Measurements from ENCODE around the gene STK4. TPM values are rescaled to one million over a fixed set of nuclear protein-coding genes. Genes with fewer than 3 reads are reported as not detected.

The STK4 gene
- total RNA-seq, 1 donor from 2014 or later: 43.8 TPM

- ATAC-seq (no peak), DNase-seq (ENCODE audit: low spot score) (no peak)
- intact Hi-C loops (cut with DNase I): no loop called here
These were observed 126.6 kb downstream of the STK4 start for GRCh38 chr20:45092898-45093297.

- ATAC-seq: no peak
- intact Hi-C loops (cut with DNase I): no loop called here
- DNase-seq (ENCODE audit: low spot score): no peak
These were observed 127.9 kb downstream of the STK4 start for GRCh38 chr20:45094201-45094600.

- intact Hi-C loops (cut with DNase I): loop anchor here (5.0 kb wide), 1 partner anchor 53 kb away; no protein-coding TSS in a partner anchor
- DNase-seq (ENCODE audit: low spot score) (no peak), ATAC-seq (no peak)
These were observed 128.7 kb downstream of the STK4 start for GRCh38 chr20:45094864-45095574.

- intact Hi-C loops (cut with DNase I): loop anchor here (5.0 kb wide), 1 partner anchor 54 kb away; no protein-coding TSS in a partner anchor
- DNase-seq (ENCODE audit: low spot score): peak; percentile 71
- ATAC-seq: peak; percentile 64
These were observed 129.5 kb downstream of the STK4 start for GRCh38 chr20:45095805-45096238.

- ATAC-seq (no peak), DNase-seq (ENCODE audit: low spot score) (no peak)
- intact Hi-C loops (cut with DNase I): loop anchor here (5.0 kb wide), 1 partner anchor 54 kb away; no protein-coding TSS in a partner anchor
These were observed 130.5 kb downstream of the STK4 start for GRCh38 chr20:45096781-45097180.

- peak; percentile 37 for ATAC-seq
These were observed 131.3 kb downstream of the STK4 start for GRCh38 chr20:45097485-45098102.

GRCh38 chr20:45098103-45098773, 131.9 kb downstream of the STK4 start:
- ATAC-seq (no peak), DNase-seq (ENCODE audit: low spot score) (no peak)
- intact Hi-C loops (cut with DNase I): loop anchor here (5.0 kb wide), 1 partner anchor 56 kb away; no protein-coding TSS in a partner anchor

More at GRCh38 chr20:45097485-45098102, 131.3 kb downstream of the STK4 start:
- intact Hi-C loops (cut with DNase I): loop anchor here (5.0 kb wide), 1 partner anchor 55 kb away; no protein-coding TSS in a partner anchor
- no peak for DNase-seq (ENCODE audit: low spot score)

- DNase-seq (ENCODE audit: low spot score) (no peak), ATAC-seq (no peak)
- intact Hi-C loops (cut with DNase I): no loop called here
These were observed 134.4 kb downstream of the STK4 start, which contains the start of gene KCNS1 for GRCh38 chr20:45100563-45101245. Gene KCNS1 (minus strand): TSS chr20:45101127. CDS start chr20:45099236, 1,891 bp downstream.

- DNase-seq (ENCODE audit: low spot score) (no peak), ATAC-seq (no peak)
These were observed 135.1 kb downstream of the STK4 start for GRCh38 chr20:45101333-45101850.

GRCh38 chr20:45103072-45103471, 136.8 kb downstream of the STK4 start:
- ATAC-seq: no peak
- no peak for DNase-seq (ENCODE audit: low spot score)

More at GRCh38 chr20:45101333-45101850, 135.1 kb downstream of the STK4 start:
- intact Hi-C loops (cut with DNase I): no loop called here

GRCh38 chr20:45104786-45105185, 138.5 kb downstream of the STK4 start:
- no peak for DNase-seq (ENCODE audit: low spot score)
- intact Hi-C loops (cut with DNase I): no loop called here
- no peak for ATAC-seq

More at GRCh38 chr20:45103072-45103471, 136.8 kb downstream of the STK4 start:
- intact Hi-C loops (cut with DNase I): no loop called here

- DNase-seq (ENCODE audit: low spot score): no peak
- intact Hi-C loops (cut with DNase I): no loop called here
- no peak for ATAC-seq
These were observed 139.0 kb downstream of the STK4 start for GRCh38 chr20:45105317-45105716.

GRCh38 chr20:45109634-45110033, 143.3 kb downstream of the STK4 start:
- DNase-seq (ENCODE audit: low spot score) (no peak), ATAC-seq (no peak)
- intact Hi-C loops (cut with DNase I): no loop called here

GRCh38 chr20:45110301-45110700, 144.0 kb downstream of the STK4 start:
- peak; percentile 34 for DNase-seq (ENCODE audit: low spot score)
- ATAC-seq: no peak
- intact Hi-C loops (cut with DNase I): no loop called here

GRCh38 chr20:45111285-45111684, 145.0 kb downstream of the STK4 start:
- DNase-seq (ENCODE audit: low spot score) (no peak), ATAC-seq (no peak)
- intact Hi-C loops (cut with DNase I): no loop called here

GRCh38 chr20:45111799-45112471, 145.6 kb downstream of the STK4 start:
- DNase-seq (ENCODE audit: low spot score) (no peak), ATAC-seq (no peak)
- intact Hi-C loops (cut with DNase I): no loop called here

GRCh38 chr20:45112754-45113153, 146.4 kb downstream of the STK4 start:
- DNase-seq (ENCODE audit: low spot score): no peak
- ATAC-seq: no peak
- intact Hi-C loops (cut with DNase I): no loop called here

GRCh38 chr20:45113865-45114264, 147.6 kb downstream of the STK4 start:
- DNase-seq (ENCODE audit: low spot score) (no peak), ATAC-seq (no peak)
- intact Hi-C loops (cut with DNase I): no loop called here

Data from sciatic nerve (tissue), 2 donors.